GM13976 (cell line): ENCODE measurements around the gene MAP1LC3B.
"Not testable (repeated sequence)": the region's sequence is repeated elsewhere in the genome, so short reads cannot be mapped to it uniquely, and the experiment has no call there.

Experiments
- DNase-seq: peaks from one replicate; pipeline ENCODE4 v3.0.0; 2012; ENCODE audit warnings: low spot score
- CTCF ChIP-seq: IDR thresholded peaks from 2 replicates; pipeline ENCODE4 v1.5.1; 2012; ENCODE audit warnings: borderline replicate concordance, mild to moderate bottlenecking; ENCODE audit not compliant: insufficient read depth; ENCODE audit errors: extremely low read depth, missing control alignments, control extremely low read depth
- in situ Hi-C: fragments of 300-500 bp; cut with MboI; formaldehyde crosslinking; loops from one replicate; pipeline ENCODE4 v1.12.0; 2022; ENCODE audit warnings: low sequenced_read_pairs, mixed read lengths, inconsistent platforms; ENCODE audit not compliant: unreplicated experiment

MAP1LC3B gene

GRCh38 chr16:87382023-87382785 lies 9.9 kb upstream of the MAP1LC3B start:
- DNase-seq: no peak
- in situ Hi-C loops: no loop called here
- TF ChIP-seq CTCF: no peak

GRCh38 chr16:87383505-87384161 lies 8.5 kb upstream of the MAP1LC3B start, which contains the start of gene FBXO31:
Gene FBXO31 (minus strand): TSS chr16:87383776. CDS start chr16:87383744, 32 bp downstream.
- in situ Hi-C loops: no loop called here
- DNase-seq: peak; percentile 90
- no peak for TF ChIP-seq CTCF

GRCh38 chr16:87384162-87384874 lies 7.8 kb upstream of the MAP1LC3B start:
- DNase-seq: peak; percentile 23
- in situ Hi-C loops: no loop called here
- TF ChIP-seq CTCF: no peak

GRCh38 chr16:87384875-87385167 lies 7.3 kb upstream of the MAP1LC3B start:
- DNase-seq, in situ Hi-C loops: not testable (repeated sequence)

- in situ Hi-C loops: no loop called here
- TF ChIP-seq CTCF: no peak
Measured at GRCh38 chr16:87387942-87388817, 4.0 kb upstream of the MAP1LC3B start.

GRCh38 chr16:87388818-87389134 lies 3.4 kb upstream of the MAP1LC3B start:
- TF ChIP-seq CTCF: no peak
- in situ Hi-C loops: no loop called here
- no peak for DNase-seq

More at GRCh38 chr16:87387942-87388817, 4.0 kb upstream of the MAP1LC3B start:
- DNase-seq: peak; percentile 87

GRCh38 chr16:87389245-87389644 lies 2.9 kb upstream of the MAP1LC3B start:
- TF ChIP-seq CTCF: no peak
- in situ Hi-C loops: no loop called here
- no peak for DNase-seq

GRCh38 chr16:87389914-87390313 lies 2.2 kb upstream of the MAP1LC3B start:
- DNase-seq, in situ Hi-C loops: not testable (repeated sequence)
